Measurements from ENCODE around the gene CDC25C. TPM values are rescaled to one million over a fixed set of nuclear protein-coding genes. Genes with fewer than 3 reads are reported as not detected.

The CDC25C gene
- total and polyA plus RNA-seq, 7 donors, result 0.12 TPM; not detected in 6

DNA sequence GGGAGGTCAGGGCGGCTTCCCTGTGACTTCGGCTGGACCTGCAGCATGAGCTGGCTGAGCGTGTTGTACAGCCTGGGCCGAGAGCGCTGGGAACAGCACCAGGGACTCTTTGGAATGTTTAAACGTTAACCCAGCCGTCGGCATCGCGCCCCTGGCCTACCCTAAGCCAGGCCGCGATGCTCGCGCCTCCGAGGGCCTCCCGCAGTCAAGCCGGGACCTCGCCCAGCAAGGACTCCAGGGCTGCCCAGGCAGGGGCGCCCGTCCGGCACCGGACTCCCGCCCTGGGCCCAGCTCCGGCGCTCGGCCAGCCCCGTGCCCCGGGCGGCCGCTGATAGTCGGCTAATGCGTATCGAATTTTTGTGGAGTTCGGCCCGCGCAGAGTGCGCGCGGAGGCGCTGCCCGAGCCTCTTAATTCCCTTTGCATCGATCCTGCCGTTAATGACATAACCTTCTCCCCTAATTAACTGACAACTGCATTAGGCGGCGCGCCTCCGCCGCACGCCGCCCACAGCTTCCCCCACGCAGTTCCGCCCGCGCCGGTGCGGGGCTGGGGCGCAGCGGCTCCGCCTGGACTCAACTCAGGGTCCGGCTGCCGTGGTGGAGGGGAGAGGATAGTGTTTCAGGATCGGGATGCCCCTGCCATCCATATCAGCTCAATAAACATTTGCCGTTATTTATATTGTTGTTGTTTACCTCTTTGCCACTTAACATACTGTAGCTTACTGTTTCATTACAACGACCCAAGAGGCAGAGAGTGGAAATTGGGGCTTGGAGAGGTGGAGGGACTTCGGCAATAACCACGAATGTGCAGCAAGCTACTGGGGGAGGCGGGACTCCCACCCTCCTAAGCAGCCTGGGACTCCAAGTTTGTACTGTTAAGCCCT, 89.7 kb downstream of the CDC25C start:
- WGBS, 3 donors, result 3 to 5% (median 3%) methylated on average over 47 to 67 of the region's 67 CpGs
- DNase-seq (peak; percentile 22 to 57), ATAC-seq (peak; percentile 64 to 92 (median 80))
- H3K9me3 ChIP-seq, result no peaks in the 10 kb centered on the region
- TF ChIP-seq CTCF (IDR thresholded peaks at IDR 0.05), result no peak
- peaks cover 3% of the 10 kb centered on the region for H3K4me1 ChIP-seq
- intact Hi-C loops (cut with DNase I), result no loop called here
- peak overlapping the region; percentile 75 for H3K4me3 ChIP-seq
- no peaks in the 10 kb centered on the region for H3K27me3 ChIP-seq (ENCODE audit: insufficient read depth in 3 of 3, low read length in 2 of 3)
- H3K36me3 ChIP-seq (ENCODE audit: insufficient read depth in 1 of 2, low read depth in 1 of 2), result no peaks in the 10 kb centered on the region
- H3K27ac ChIP-seq, result peak overlapping the region; percentile 16

- peaks cover 3% of the 10 kb centered on the region for H3K4me1 ChIP-seq
- WGBS, 3 donors, result 70 to 84% (median 77%) methylated on average over 3 of the region's 3 CpGs
- no peak for DNase-seq
- no peaks in the 10 kb centered on the region for H3K27me3 ChIP-seq (ENCODE audit: insufficient read depth in 3 of 3, low read length in 2 of 3)
- no peak overlapping the region for H3K27ac ChIP-seq
- no peak for TF ChIP-seq CTCF (IDR thresholded peaks at IDR 0.05)
- no peaks in the 10 kb centered on the region for H3K9me3 ChIP-seq
- intact Hi-C loops (cut with DNase I), result no loop called here
- H3K4me3 ChIP-seq, result no peak overlapping the region
- no peak for ATAC-seq
- no peaks in the 10 kb centered on the region for H3K36me3 ChIP-seq (ENCODE audit: insufficient read depth in 1 of 2, low read depth in 1 of 2)
Observed at GRCh38 chr5:138240650-138241385, 90.8 kb downstream of the CDC25C start.

GRCh38 chr5:138238034-138238433, 93.6 kb downstream of the CDC25C start:
- peaks cover 3% of the 10 kb centered on the region for H3K4me1 ChIP-seq
- intact Hi-C loops (cut with DNase I), result no loop called here
- no peak for DNase-seq
- no peaks in the 10 kb centered on the region for H3K27me3 ChIP-seq (ENCODE audit: insufficient read depth in 3 of 3, low read length in 2 of 3)
- H3K9me3 ChIP-seq, result no peaks in the 10 kb centered on the region
- H3K27ac ChIP-seq, result no peak overlapping the region
- no peaks in the 10 kb centered on the region for H3K36me3 ChIP-seq (ENCODE audit: insufficient read depth in 1 of 2, low read depth in 1 of 2)
- no peak for TF ChIP-seq CTCF (IDR thresholded peaks at IDR 0.05)
- no peak overlapping the region for H3K4me3 ChIP-seq
- no peak for ATAC-seq
- 79 to 93% (median 80%) methylated on average over 1 of the region's 1 CpG for WGBS, 3 donors

Other genes starting within 250 kb of the CDC25C start
- not detected for gene WNT8A, start 247.8 kb downstream of the CDC25C start, total RNA-seq
- gene WNT8A, start 247.8 kb downstream of the CDC25C start, polyA plus RNA-seq, result not detected
- gene NME5, start 192.4 kb downstream of the CDC25C start, total RNA-seq, result 1 to 10 TPM in 2 of 4 donors, under 1 TPM in 2; 0.65 to 1.2 (median 0.96) TPM
- gene NME5, start 192.4 kb downstream of the CDC25C start, polyA plus RNA-seq, result under 1 TPM; 0.31 to 0.92 (median 0.32) TPM
- gene BRD8, start 153.2 kb downstream of the CDC25C start, total RNA-seq, result 10 to 100 TPM; 21.9 to 30.6 (median 27.6) TPM
- gene BRD8, start 153.2 kb downstream of the CDC25C start, polyA plus RNA-seq, result 10 to 100 TPM; 18.0 to 47.6 (median 24.3) TPM
- under 1 TPM in 2 of 4 donors, not detected in 2; 0.12 to 0.17 TPM for gene KIF20A, start 152.7 kb downstream of the CDC25C start, total RNA-seq
- gene KIF20A, start 152.7 kb downstream of the CDC25C start, polyA plus RNA-seq, result under 1 TPM; 0.01 to 0.14 (median 0.07) TPM
- 10 to 100 TPM in 3 of 4 donors, 1 to 10 TPM in 1; 9.2 to 15.0 (median 13.5) TPM for gene CDC23, start 118.5 kb downstream of the CDC25C start, total RNA-seq
- gene CDC23, start 118.5 kb downstream of the CDC25C start, polyA plus RNA-seq, result 10 to 100 TPM in 2 of 3 donors, 1 to 10 TPM in 1; 7.2 to 14.3 (median 13.4) TPM
- under 1 TPM in 2 of 4 donors, not detected in 2; 0.15 to 0.17 TPM for gene GFRA3, start 57.2 kb downstream of the CDC25C start, total RNA-seq
- gene GFRA3, start 57.2 kb downstream of the CDC25C start, polyA plus RNA-seq, result under 1 TPM; 0.04 to 0.10 (median 0.10) TPM
- gene FAM53C, start 6.5 kb upstream of the CDC25C start, total RNA-seq, result 10 to 100 TPM; 35.9 to 57.6 (median 36.9) TPM
- 10 to 100 TPM; 10.8 to 50.3 (median 23.5) TPM for gene FAM53C, start 6.5 kb upstream of the CDC25C start, polyA plus RNA-seq
- gene KDM3B, start 20.9 kb upstream of the CDC25C start, total RNA-seq, result 10 to 100 TPM; 49.0 to 58.3 (median 54.1) TPM
- 10 to 100 TPM; 11.7 to 52.7 (median 28.9) TPM for gene KDM3B, start 20.9 kb upstream of the CDC25C start, polyA plus RNA-seq
- 1 to 10 TPM; 1.3 to 6.6 (median 3.1) TPM for gene REEP2, start 107.3 kb upstream of the CDC25C start, total RNA-seq
- 1 to 10 TPM in 2 of 3 donors, under 1 TPM in 1; 0.85 to 3.4 (median 1.5) TPM for gene REEP2, start 107.3 kb upstream of the CDC25C start, polyA plus RNA-seq
- 100 to 1,000 TPM in 2 of 4 donors, 10 to 100 TPM in 1, 1 to 10 TPM in 1; 10.0 to 171 (median 74.8) TPM for gene EGR1, start 133.7 kb upstream of the CDC25C start, total RNA-seq
- gene EGR1, start 133.7 kb upstream of the CDC25C start, polyA plus RNA-seq, result 100 to 1,000 TPM in 1 of 3 donors, 10 to 100 TPM in 2; 12.0 to 168 (median 14.9) TPM
- gene ETF1, start 211.4 kb upstream of the CDC25C start, total RNA-seq, result 100 to 1,000 TPM in 3 of 4 donors, 10 to 100 TPM in 1; 84.2 to 174 (median 150) TPM
- gene ETF1, start 211.4 kb upstream of the CDC25C start, polyA plus RNA-seq, result 100 to 1,000 TPM in 2 of 3 donors, 10 to 100 TPM in 1; 72.3 to 212 (median 157) TPM
- gene HSPA9, start 243.6 kb upstream of the CDC25C start, total RNA-seq, result 100 to 1,000 TPM; 321 to 498 (median 441) TPM
- 100 to 1,000 TPM; 289 to 718 (median 626) TPM for gene HSPA9, start 243.6 kb upstream of the CDC25C start, polyA plus RNA-seq

Data from psoas muscle (tissue), 8 donors.